GM12865 (cell line): ENCODE results near the gene OSBPL1A.

Source experiments
- DNase-seq: peaks from one replicate; pipeline ENCODE4 v3.0.0; 2010; ENCODE audit warnings: low read depth
- H3K4me3 ChIP-seq: 2 replicates; pipeline ENCODE4 v1.5.1; 2011; ENCODE audit warnings: mild to moderate bottlenecking, low read depth, low read length, control low read depth
- TF ChIP-seq, protein P1 (sequence below): IDR thresholded peaks from 2 replicates; pipeline ENCODE4 v1.5.1; 2011; ENCODE audit warnings: low read length, control low read depth, low read depth, inconsistent platforms; ENCODE audit not compliant: insufficient read depth; ENCODE audit errors: missing control alignments

Gene OSBPL1A

GRCh38 chr18:24204904-24205303 is 192.7 kb downstream of the OSBPL1A start:
- no peak overlapping the region for H3K4me3 ChIP-seq
- TF ChIP-seq, protein P1, sequence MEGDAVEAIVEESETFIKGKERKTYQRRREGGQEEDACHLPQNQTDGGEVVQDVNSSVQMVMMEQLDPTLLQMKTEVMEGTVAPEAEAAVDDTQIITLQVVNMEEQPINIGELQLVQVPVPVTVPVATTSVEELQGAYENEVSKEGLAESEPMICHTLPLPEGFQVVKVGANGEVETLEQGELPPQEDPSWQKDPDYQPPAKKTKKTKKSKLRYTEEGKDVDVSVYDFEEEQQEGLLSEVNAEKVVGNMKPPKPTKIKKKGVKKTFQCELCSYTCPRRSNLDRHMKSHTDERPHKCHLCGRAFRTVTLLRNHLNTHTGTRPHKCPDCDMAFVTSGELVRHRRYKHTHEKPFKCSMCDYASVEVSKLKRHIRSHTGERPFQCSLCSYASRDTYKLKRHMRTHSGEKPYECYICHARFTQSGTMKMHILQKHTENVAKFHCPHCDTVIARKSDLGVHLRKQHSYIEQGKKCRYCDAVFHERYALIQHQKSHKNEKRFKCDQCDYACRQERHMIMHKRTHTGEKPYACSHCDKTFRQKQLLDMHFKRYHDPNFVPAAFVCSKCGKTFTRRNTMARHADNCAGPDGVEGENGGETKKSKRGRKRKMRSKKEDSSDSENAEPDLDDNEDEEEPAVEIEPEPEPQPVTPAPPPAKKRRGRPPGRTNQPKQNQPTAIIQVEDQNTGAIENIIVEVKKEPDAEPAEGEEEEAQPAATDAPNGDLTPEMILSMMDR, result no peak
- DNase-seq, result no peak

DNA sequence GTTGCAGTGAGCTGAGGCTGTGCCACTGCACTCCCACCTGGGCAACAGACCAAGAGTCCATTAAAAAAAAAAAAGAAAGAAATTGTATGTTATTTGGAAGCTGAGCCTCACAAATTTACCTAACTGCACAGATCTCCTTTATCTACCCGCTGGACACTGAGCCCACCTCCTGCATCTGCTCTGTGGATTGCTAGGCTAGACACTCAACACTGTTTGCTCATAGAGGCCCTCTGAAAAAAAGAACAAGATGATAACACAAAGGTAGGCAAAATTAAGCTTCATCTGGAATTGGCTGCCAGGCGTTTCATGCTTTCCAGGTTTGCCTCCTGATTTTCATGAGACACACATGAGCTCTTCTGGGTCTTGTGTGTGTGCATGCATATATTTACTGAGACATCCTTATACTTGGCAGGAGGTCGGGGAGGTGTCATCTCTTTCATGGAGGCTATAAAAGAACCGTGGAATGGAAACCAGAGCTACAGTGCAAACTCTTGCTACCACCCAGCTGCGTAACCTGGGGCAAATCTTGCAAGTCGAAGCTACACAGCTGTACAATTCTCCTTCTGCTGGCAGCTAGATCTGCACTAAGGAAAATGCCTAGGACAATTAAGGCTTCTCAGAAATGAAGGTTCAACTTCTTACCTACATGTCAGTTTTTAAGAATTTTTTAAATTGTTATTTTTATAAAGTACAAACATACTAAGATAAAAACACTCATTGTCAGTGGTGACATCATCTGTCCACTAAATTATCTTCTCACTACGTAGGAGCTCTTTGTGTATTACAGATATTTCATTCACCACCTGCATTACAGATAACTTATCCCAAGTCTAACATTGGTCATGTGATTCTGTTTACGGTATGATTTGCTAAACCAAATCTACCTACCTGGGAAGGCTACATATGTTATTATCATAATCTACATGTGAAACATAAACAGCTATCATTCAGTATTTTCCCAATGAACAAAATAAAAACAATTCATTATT is 195.6 kb downstream of the OSBPL1A start:
- H3K4me3 ChIP-seq, result no peak overlapping the region
- DNase-seq, result no peak
- TF ChIP-seq, protein P1, result no peak

DNA sequence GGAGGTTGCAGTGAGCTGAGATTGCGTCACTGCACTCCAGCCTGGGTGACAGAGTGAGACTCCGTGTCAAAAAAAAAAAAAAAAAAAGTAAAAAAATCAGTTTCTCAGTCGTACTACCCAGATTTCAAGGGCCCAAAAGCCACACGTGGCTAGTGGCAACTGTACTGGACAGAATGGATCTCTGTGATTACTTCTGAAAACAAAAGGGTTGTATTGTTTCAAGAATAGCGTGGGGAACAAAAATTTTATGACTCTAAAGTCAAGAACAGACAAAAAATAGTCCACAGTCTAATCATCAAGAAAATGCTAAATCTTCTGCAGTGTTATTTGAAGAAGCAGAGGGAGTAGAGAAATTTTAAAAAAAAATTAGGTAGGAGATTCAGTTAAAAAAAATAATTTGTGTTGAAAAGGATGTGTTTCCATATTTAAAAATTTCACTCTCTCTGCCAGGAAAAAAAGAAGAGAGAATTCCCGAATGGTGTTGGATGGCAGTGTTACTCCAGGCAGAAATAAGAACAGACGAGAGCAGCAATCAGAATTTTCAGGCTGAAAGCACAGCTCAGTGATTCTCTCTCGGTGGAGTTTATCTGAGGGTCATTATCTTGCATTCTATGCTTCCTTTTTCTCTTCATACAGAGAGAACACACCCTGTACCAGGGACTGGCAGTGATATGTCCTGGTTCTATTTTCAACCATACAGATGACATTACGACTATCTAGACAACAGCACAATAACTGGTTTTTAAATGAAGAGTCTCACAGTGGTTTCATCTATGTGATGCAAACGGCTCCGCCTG is 196.9 kb downstream of the OSBPL1A start:
- TF ChIP-seq, protein P1, result no peak
- DNase-seq, result no peak
- H3K4me3 ChIP-seq, result no peak overlapping the region

DNA sequence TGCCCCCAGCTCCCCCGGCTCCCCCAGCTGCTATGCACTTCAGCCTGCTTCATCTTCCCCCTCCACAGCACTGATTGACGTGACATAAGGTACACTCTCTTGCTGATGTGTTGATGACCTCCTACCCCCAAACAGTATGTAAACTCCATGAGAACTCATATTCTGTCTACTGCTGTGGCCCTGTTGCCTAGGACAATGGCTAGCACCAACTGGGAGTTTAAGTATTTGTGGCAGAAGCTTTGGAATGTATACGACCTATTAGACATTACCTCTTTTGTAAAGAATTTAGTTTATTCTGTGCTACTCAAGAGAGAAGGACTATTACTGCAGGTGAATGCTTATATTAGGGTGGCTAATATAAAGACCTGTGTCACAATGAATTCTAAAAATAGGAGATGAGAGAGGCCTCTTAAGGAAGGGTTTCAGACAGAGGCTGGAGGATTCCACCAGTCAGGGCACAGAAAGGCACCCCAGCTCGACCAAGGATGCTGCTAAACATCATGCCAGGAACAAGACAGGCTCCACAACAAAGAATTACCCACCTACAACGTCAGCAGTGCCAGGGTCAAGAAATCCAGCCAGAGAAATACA is 198.2 kb downstream of the OSBPL1A start:
- TF ChIP-seq, protein P1, result no peak
- no peak for DNase-seq
- H3K4me3 ChIP-seq, result no peak overlapping the region

DNA sequence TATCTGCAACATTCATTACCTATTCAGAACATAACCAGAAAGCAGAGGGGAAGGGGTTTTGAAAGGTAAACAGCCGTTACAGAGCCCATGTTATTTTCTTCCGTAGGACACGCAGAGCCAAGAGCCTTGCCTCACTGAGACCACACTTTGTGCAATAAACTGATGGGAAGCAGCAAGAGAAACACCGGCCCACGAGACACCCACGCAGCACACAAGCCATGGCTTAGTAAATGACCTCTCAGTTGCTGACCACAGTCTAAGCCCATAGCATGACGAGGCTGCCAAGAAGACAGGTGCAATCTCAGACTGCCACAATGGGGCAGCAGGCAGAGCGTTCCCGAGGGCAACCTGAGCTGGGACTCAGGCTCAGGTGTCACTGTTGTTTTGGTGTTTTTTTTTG is 199.2 kb downstream of the OSBPL1A start:
- no peak for DNase-seq
- no peak overlapping the region for H3K4me3 ChIP-seq
- TF ChIP-seq, protein P1, result no peak

DNA sequence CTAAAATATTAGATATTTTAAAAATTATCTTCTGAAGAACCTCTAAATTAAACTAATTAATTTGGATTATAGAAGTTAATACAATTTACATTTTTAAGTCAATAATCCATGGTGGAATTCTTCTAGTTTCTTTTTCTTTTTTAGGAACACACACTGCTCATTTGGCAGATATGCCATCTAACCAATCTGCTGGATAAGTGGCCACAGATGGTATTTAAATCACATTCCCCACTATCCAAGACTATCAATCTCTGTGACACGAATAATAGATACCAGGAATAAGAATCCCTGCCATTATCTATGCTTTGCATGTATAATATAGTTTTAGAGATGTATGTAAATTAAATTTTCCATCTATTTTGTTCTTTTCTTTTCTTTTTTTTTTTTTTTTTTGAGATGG is 200.2 kb downstream of the OSBPL1A start:
- DNase-seq, result no peak

More for the DNA sequence above, 200.2 kb downstream of the OSBPL1A start:
- TF ChIP-seq, protein P1, result no peak
- no peak overlapping the region for H3K4me3 ChIP-seq
